HG03565 (cell line): ENCODE data around the gene TMEM31.
"Not testable (repeated sequence)": the region's sequence is repeated elsewhere in the genome, so short reads cannot be mapped to it uniquely, and the experiment has no call there.

Experiments
- ATAC-seq: cut with Tn5 transposase; IDR thresholded peaks from one replicate; pipeline ENCODE4 v1.9.1; 2021; ENCODE audit warnings: mild to moderate bottlenecking, moderate library complexity; ENCODE audit not compliant: unreplicated experiment

Gene TMEM31

DNA sequence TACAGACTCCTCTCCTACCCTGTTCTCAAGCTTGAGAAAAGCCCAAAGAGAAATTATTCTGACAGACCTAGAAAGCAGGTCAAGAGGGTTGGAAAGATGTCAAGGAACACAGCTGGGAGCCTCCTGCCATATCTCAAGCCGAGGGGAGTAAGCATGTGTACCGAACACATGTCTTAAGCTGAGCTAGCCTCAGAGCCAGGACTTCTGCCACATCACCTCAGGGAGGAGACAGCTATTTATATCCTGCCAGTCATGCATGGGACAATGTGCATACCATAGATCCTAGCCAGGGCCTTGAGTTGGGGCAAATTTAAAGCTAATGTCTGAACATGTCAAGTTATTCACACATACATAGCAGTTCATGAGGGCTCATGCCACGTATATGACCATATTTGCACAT is 11.8 kb downstream of the TMEM31 start:
- no peak for ATAC-seq

DNA sequence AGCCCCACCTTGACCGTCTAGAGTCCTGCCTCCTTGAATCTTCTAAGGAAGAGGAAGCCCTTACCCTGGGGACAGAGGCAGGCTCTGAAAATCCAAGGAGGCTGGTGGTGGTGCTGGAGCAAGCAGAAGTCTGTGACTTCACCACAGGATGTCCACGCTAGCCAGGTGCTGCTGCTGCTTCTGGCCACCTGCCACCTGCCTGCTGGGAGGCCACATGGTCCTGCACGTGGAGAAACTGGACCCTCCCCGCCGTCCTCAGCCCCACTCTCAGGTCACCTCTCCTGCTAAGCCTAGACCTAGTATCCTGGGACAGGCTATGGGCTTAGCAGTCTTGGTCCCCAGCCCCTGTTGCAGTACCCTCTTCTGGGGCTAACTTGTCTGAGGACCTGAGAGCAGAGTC is 15.8 kb downstream of the TMEM31 start:
- no peak for ATAC-seq

DNA sequence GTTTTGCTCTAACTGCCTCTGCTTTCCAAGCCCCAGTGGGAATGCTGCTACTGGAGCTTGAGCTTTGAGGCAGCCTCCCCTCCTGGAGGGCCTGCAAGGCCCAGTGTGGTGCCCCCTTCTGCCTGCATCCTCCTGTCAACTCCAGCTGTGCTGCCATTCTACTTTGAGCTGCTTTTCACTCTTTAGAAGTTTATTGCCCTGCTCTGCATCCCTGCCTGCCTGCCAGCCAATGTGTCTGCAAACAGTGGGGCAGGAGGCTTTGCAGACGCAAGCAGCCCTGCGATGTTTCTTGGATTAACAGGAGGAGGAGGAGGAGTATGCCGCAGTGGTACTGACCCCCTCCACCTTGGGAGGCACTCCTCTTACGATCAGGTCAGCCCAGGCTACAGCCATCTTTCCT is 16.4 kb downstream of the TMEM31 start:
- no peak for ATAC-seq

DNA sequence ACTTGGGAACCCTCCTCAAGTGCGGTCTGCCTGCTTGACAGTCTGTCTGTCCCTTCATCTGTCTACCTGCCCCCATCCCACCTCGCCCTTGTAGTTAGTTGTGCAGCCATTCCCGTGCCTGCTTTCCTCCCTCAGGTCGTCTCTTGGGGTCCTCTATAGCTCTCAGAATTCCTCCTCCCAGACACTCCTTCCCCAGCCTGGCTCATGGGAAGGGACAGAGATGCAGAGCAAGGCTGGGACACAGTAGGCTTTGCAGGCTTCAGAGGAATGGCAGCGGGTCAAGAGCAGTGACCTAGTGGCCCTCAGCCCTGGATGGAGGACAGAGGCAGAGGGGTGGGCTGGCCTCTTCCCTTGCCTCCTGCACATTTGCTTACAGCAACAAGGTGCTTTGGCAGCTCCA is 18.3 kb downstream of the TMEM31 start:
- ATAC-seq: no peak

DNA sequence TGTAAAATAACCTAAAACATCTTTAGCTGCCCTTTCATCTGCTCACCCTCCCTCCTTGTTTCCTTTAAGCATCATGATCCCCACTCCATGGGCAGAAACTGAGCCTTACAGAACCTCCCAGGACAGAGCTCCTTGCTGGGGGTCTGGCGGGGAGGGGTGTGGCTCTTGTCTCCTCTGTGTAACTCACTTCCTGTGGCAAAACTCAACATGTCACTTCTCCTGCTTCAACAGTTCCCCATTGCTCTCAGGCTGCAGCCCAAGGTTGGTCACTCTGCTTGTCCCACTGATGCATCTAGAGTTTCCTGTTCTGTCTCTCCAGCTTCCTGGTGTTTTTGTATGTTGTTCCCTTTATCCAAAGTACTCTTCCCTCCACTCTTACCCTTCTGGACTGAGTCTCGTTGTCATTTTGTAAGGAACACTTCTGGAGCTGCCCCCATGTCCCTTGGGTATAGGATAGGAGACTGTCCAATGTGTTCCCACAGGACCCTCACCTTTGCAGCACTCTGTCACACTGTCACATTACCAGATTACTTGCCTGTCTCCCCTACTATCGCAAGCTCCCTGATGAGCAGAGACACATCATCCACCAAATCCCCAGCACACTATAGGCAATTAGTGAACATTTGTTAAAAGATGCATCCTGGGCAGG is 19.6 kb downstream of the TMEM31 start:
- ATAC-seq: no peak

DNA sequence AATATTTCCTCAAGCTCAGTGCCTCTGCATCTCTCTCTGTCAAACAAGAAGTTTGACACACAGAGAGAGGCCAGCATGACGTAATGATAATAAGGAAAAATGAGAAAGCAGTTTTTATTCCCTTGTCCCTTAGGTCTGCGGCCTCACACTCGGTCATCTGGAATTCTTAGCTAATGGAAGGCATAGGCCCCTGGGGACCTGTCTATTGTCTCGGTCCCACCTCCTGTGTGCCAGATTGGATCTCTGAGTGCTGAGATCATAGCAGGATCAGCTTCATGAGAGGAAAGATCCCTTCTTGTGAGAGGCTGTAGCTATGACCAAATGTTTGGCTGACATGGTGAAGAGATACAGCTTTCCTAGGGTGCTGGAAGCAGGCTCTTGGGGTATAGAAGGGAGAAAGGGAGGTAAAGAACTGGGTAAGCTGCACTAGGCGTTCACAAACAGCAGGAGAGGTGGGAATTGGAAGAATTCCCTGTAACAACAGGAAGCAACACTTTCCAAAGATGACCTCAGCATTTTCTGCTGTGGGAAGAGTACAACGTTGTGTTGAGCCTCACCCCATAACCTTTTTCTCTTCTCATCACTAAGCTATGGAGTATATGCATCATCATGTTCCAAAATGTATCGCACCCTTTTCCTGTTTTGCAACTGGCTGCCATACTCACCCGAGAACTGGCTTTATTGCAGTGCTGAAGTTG is 20.2 kb downstream of the TMEM31 start:
- ATAC-seq: no peak

DNA sequence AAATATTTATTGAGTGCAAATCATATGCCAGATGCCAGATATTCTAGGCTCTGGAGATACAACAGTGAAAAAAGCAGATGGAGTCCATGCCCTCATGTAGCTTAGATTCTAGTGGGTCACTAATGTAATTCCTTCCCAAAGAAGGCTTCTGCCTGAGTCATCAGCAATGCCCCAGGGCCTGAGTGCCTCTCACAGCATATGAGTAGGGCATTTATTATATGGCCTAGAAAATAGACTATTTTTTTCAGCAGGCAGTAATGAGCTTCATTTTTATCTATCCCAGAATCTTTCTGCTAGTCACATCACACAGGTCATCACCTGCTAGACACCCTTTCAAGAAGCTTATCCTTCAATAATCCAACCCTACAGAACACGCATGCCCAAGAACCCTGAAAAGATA is 22.3 kb downstream of the TMEM31 start:
- ATAC-seq: no peak

DNA sequence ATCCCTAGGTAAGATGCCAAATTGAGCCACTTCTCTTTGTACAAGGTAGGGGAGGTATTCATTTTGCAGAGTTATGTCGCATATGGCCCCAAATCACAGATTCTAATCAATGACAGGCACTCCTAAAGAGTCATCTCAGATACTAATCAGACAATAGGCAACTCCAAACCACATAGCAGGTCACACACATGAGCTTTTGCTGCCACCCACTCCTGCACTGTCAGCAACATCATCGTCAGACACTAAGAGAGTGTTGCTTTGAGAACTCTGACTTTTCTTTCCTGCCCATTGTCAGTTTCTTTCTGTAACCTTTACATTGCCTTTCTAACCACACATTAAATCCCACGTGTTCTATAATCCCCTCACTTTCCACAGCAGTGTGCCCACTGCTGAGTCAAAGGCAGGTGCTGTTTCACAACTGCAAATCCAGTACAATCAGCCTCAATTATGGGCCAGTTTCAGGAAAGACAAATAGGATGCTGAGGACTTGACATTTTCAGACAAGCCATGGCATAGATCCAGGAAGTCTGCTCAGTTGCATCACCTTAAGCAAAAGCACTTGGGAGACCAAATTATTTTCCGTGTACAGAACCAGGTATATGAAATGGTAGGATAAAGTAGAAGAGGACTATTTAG is 23.5 kb downstream of the TMEM31 start:
- ATAC-seq: no peak

DNA sequence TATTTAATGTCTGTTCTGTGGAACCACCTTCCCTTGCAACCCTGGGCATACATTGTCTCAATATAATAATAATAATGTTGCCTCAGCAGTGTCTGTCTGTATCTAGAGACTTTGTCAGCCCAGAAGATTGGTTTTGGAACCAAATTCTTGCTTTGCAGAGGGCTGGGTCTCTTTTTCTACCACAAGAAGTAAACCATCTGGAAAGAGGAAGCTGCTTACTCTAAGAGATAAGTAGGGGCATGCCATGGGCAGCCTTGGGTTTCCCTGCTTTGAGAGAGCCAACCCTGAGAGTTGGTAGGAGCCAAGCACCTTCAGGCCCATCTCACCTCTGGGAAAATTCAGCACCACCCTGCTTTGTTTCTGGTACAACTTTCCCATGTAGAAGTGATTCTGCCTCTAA is 27.0 kb downstream of the TMEM31 start:
- ATAC-seq: no peak

DNA sequence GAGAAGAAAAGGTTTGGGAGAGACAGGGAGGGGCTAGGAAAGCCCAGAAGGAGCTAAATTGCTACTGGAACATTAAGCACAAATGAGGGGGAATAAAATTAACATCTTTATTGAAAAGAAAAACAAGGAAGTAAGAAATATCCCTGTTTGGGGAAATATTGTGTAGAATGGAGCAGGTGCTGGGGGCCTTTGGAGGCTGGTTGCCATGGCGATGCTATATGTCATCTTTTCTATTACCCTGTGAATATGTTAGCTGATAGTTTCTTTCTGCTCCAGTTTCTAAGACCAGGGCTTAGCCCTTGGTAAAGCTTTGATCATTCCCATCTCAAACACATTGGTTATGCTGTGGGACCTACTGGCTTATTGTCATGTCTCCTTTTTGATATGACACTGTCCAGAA is 28.7 kb downstream of the TMEM31 start:
- no peak for ATAC-seq

DNA sequence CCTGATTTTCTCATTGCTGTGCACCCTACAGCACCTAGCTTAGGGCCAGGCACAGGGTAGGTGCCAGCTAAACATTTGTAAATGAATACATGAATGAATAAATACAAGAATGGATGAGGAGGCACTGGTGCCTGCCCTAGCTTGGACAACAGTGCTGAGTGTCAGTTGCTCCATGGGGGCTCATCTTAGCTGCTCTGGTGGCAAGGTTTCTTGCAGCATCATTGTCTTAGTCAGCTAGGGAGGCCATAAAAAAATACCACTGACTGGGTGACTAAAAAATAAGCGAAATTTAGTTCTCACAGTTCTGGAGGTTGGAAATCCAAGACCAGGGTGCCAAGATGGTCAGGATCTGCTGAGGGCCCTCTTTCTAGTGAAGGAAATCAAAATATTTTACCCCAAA is 31.2 kb downstream of the TMEM31 start:
- no peak for ATAC-seq

DNA sequence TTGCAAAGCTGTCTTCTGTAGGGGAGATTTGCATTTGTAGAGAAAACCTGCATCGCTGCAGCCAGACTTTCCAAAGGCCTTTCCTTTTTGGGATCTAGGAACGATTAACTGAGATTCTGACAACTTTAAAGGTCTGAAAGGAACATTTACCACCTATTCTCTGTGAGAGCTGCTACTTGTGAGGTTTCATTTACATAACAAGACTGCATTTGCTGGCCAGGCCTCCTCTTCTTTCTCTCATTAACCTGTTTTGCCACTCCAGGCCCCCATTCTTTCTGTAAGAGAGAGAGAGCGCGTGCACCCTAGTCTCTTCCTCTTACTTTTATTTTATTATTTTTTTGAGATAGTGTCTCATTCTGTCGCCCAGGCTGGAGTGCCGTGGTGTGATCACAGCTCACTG is 31.6 kb downstream of the TMEM31 start:
- no peak for ATAC-seq

DNA sequence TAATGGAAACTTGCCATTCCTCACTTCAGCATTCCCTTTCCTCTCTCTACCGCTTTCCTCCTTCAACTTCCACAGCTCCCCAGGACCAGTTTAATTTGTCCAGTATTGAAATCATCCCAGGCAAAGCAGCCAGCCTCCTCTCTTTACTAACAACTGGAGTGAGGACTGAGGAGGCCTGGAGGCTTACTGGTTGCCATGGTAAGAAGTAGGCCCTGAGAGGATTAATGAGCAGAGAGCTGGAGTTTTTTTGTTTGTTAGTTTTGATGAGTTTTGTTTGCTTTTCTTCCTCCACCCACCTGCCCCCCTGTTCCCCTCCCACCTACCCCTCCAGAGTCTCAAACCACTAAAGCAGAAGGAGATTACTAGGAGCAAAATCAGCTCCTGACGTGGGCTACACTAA is 36.5 kb downstream of the TMEM31 start:
- no peak for ATAC-seq

DNA sequence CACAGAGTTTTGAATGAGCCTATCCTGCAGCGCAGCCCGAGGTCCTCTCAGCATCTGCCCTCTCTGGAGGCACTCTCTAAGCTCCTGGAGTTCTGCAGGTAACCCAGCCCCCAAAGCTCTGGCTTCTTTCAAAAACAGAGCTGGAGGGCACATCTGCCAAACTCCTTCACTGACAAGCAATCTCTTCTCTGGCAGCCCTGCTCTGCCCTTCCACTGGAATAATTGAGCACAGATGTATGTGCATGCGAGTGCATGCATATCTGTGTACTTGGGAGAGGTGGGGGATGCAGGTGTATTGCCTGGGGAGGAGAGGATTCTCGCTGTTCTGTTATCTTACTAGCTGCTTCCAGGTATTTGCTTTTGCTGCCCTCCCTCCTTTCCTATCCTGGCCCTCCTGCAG is 43.7 kb downstream of the TMEM31 start:
- ATAC-seq: no peak

DNA sequence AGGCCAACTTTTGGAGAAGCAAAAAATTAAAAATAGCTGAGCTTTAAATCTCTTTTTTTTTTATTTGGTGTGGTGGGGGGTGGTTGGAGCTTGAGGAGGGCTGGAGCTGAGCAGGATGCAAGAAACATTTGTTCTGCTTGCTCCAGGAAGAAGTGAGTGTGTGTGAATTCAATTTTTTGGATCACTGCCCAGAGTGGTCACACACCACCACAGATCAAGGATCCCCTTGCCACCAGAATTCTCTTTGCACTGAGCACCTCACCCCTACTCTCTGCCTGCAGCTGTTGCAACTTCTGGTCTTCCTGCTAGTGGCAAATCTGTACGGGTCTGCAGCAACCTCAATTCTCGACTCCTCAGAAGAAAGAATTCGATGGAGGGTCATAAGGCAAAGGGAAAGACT is 46.0 kb downstream of the TMEM31 start:
- no peak for ATAC-seq

DNA sequence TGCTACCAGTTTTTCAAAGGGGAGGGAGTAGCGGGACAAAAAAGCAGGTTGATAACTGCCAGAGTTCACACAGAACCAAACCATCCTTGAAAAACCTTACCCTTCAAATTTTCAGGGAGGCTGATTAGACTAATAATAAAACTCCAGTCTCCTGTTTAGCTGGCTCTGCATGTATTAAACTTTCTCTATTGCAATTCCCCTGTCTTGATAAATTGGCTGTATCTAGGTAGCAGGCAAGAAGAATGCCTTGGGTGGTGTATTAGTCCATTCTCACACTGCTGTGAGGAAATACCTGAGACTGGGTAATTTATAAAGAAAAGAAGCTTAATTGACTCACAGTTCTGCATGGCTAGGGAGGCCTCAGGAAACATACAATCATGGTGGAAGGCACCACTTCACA is 47.8 kb downstream of the TMEM31 start:
- no peak for ATAC-seq

DNA sequence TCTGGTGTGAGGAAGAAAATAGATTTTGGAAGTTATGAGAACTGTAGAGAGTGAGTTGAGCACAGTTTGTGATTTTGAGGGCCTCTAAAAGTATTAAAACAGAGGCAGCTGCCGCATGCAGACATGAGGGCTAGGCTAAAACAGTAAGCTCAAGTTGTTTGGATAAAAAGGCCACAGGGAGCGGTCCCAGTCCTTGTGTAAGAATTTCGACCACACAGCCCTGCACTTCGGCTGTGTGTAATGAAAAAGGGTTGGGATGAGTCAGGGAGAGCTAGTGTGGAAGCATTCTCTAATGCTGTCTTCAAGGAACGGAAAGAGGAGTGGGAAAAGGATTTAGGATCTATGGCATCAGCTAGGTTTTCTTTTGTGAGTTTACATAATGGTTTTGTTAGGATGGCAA is 52.8 kb downstream of the TMEM31 start:
- ATAC-seq: not testable (repeated sequence)
